Forelimb muscle (tissue), 1 donor: ENCODE measurements around the gene DYNC1LI1. TPM values are rescaled to one million over a fixed set of nuclear protein-coding genes. Genes with fewer than 3 reads are reported as not detected.
A peak's percentile ranks its signal among the peaks of the same experiment; 100 is the strongest.
"Not testable (repeated sequence)": the region's sequence is repeated elsewhere in the genome, so short reads cannot be mapped to it uniquely, and the experiment has no call there.

Experiments
- DNase-seq: peaks from one replicate; pipeline ENCODE4 v3.0.0-alpha.2; 2013; ENCODE audit warnings: low read depth
- polyA plus RNA-seq: library from polyadenylated mRNA; unstranded; fragments of 120-200 nt; gene quantifications from one replicate; pipeline ENCODE4 v1.2.1, GENCODE V29; 2013; ENCODE audit not compliant: insufficient read length

DYNC1LI1 gene
- polyA plus RNA-seq, 1 donor = 35.7 TPM

DNA sequence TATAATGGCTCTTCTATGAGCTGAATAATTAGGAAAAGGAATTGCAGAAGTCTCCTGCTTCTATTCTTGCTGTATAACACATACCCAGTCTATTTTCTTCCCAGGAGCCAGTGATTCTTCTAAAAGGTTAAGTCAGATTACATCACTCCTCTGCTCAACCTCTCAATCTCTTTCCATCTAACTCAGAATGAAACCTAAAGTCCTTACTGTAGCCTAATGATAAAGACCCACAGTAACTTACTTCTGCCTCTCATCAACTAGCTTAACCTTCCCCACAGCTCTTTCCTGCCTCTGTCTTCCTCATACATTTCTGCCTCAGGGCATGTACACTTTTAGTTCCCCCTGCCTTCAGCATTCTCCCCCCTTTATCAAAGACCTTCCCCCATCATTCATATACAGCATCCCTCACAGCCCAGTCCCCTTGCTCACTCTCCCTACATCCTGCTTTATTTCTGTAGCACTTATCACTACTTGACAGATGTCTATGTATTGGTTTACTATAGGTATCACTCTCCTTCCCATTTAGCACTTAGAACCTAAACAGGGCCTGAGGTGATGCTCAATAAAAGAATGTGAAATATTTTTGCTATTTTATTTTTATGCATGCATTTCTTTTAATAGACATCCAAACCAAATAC is 39.5 kb downstream of the DYNC1LI1 start:
- no peak for DNase-seq

DNA sequence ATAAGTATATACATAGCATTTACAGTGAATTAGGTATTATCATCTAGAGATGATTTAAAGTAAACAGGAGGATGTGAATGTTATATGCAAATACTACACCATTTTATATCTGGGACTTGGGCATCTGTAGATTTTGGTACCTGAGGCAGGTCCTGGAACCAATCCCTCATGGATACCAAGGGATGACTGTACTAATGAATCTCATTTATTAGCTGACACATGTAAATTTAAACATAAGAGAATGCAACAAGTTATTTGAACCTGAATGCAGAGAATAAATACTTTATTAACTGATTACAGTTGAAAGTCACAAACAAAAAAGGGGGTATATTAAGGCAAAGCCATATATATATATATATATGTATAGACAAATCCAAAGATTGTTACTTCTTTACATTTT is 44.9 kb downstream of the DYNC1LI1 start:
- no peak for DNase-seq

DNA sequence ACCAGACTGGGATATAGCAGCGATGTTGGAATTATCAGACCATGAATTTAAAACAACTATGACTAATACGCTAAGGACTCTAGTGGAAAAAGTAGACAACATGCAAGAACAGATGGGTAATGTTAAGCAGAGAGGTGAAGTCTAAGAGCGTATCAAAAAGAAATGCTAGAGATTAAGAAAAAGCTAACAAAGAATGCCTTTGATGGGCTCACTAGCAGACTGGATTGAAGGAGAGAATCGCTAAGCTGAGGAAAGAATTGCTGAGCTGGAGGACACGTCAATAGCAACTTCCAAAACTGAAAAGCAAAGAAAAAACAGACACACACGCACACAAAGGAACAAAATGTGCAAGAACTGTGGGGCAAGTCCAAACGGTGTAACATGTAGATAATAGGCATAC is 48.0 kb downstream of the DYNC1LI1 start:
- DNase-seq = no peak

DNA sequence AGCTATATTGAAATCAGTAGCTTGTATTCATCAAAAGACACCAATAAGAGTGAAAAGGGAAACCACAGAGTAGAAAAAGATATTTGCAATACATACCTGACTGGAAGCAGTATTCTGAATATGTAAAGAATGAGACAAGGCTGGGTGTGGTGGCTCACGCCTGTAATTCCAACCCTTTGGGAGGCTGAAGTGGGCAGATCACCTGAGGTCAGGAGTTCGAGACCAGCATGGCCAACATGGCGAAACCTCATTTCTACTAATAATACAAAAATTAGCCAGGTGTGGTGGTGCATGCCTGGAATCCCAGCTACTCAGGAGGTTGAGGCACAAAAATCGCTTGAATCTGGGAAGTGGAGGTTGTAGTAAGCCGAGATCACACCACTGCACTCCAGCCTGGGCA is 51.7 kb downstream of the DYNC1LI1 start:
- DNase-seq = not testable (repeated sequence)

DNA sequence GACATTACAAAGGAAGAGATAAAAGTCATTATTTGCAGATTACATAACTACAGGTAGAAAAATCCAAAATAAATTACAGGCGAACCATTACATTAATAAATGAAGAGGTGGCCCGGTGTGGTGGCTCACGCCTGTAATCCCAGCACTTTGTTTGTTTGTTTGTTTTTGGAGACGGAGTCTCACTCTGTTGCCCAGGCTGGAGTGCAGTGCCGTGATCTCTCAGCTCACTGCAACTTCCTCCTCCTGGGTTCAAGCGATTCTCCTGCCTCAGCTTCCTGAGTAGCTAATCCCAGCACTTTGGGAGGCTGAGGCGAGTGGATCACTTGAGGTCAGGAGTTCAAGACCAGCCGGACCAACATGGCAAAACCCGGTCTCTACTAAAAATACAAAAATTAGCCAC is 53.9 kb downstream of the DYNC1LI1 start:
- not testable (repeated sequence) for DNase-seq

DNA sequence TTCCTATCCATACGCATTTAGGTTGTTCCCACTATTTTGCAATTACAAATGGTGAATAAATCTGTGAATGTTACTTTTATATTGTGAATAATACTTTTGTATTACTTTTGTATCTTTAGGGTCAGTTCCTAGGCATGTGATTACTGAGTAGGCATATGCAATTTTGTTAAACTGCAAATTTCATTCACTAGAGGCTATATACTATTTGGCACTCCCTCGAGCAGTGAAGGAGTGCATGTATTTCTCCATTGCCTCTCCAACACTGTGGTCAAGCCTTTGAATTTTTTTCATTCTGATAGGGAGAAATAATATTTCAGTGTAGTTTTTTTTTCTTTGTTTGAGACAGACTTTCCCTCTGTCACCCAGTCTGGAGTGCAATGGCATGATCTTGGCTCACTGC is 59.7 kb downstream of the DYNC1LI1 start:
- no peak for DNase-seq

DNA sequence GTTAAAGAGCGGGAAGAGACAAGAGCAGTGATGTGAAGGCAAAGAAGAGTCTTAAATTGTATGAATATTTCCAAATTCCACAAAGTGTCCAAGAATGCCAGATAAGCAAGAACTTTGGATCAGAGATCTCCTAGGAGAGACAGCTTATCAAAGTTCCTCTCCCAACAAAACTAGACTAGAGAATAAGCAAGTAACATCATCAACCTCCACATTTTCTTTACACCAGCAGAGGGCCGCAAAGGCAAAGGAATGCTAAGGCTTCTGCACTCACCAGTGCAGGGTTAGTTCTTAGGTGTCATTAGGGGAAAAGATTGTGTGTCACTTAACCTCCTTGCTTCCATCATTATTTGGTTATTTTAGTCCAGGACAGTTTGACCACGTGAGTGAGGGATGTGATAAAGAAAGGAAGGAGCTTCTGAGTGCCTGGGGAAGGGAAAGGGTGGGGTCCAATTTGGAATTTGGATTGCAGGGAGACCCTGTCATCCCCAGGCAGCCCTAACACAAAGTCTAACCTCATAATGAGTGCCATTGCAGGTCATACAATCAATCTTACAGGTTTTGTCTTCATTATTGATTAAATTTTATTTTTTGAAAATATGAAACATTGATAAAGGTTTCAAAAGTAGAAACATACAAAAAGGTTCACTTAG is 60.5 kb downstream of the DYNC1LI1 start:
- peak; percentile 64 for DNase-seq

DNA sequence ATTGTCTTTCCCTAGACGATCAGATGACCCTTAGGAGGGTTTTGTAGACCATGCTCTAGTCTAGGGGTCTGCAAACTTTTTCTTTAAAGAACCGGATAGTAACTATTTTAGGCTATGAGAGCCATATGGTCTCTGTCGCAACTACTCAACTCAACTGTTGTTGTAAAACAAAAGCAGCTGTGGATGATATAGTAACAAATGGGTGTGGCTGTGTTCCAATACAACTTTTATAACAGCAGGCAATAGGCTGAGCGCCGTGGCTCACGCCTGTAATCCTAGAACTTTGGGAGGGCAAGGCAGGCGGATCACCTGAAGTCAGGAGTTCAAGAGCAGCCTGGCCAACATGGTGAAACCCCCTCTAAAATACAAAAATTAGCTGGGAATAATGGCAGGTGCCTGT is 61.9 kb downstream of the DYNC1LI1 start:
- DNase-seq = peak; percentile 55

DNA sequence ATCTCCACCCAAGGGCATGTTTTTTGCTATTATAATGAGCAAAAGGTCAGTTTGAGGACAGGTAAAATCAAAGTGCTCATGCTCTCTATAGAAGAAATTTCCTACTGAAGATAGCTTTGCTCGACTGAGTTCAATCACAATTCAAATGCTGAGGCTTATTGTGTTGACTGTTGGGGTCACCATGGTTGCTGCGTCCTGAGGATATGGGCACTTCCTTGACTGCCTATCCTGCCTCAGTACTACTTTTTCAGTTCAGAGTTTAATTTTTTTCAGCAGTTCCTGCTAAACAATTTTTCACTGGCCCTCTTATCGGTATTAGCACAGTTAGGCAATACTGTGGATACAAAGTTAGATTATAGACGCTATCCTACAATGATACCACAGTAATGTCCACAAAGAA is 64.2 kb downstream of the DYNC1LI1 start:
- DNase-seq = no peak

DNA sequence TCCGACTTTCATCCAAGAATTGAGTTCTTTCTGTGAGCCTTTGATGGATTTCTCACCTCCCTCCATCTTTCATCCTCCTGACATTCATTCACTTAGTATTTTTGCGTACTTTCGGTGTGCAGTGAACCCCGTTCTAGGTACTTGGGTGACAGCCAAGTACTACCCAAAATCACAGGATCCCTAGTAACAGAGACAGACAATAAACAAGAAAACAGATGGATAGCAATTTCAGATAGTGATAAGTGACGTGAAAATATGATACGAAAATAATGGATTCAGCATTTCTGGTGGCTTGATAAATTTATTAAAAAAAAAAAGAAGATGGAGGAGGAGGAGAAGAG is 67.7 kb downstream of the DYNC1LI1 start:
- DNase-seq = no peak

DNA sequence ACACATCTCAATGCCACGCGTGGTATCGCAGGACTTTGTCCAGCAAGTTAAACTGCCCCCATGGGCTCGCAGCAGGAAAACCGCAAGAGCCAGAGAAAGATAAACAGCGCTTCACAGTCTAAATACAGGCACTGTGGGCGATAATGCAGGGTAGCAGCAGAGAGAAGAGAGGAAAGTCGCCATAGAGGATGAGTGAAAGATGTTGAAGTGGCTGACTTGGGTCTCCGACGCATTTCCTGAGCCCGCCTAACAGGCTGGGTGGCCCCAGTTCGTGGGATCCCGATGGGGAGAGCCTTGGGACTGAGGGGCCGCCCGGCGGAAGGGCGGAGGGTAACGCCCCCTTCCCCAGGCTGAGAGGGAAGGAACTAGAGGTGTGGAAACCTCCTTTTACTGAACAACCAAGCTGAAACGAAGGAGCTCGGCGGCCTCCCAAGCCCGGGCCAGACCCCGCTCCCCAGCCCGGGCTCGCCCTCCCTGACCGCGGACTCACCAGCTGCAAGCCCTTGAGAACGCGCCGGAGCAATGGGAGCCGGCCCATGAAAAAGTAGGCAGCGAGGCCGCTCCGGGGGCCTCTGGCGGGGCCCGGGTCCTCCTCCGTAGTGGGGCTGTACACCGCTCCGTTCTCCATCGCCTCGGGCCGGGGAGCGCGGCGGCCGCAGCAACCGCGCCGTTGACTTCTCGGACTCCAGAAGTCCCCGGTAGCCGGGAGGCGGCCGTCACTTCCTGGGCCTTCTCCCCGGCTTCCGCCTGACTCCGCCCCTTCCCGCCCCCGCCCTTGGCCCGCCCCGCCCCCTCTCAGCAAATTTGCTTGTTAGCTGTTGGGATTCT is 68.3 kb downstream of the DYNC1LI1 start, which contains the start of gene CMTM6:
CMTM6 (minus strand) TSS at position 735 of the 828 bp plus-strand sequence; CDS start at position 628, 107 bp downstream.
- peak; percentile 59 for DNase-seq

DNA sequence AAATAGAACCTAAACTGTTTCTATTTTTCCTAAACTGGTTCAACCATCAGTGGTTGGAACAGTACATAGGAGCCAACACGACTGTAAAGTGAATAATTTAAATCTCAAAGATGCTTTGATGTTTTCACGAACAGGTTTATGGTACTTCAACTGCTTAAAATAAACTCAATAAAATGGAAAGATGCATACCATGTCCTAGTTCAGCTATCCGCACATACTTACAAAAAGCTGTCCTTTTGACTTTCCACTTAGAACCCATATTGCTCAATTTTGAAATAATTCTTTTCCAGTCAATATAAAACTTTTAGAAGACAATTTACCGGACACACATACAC is 68.9 kb downstream of the DYNC1LI1 start:
- DNase-seq = no peak

DNA sequence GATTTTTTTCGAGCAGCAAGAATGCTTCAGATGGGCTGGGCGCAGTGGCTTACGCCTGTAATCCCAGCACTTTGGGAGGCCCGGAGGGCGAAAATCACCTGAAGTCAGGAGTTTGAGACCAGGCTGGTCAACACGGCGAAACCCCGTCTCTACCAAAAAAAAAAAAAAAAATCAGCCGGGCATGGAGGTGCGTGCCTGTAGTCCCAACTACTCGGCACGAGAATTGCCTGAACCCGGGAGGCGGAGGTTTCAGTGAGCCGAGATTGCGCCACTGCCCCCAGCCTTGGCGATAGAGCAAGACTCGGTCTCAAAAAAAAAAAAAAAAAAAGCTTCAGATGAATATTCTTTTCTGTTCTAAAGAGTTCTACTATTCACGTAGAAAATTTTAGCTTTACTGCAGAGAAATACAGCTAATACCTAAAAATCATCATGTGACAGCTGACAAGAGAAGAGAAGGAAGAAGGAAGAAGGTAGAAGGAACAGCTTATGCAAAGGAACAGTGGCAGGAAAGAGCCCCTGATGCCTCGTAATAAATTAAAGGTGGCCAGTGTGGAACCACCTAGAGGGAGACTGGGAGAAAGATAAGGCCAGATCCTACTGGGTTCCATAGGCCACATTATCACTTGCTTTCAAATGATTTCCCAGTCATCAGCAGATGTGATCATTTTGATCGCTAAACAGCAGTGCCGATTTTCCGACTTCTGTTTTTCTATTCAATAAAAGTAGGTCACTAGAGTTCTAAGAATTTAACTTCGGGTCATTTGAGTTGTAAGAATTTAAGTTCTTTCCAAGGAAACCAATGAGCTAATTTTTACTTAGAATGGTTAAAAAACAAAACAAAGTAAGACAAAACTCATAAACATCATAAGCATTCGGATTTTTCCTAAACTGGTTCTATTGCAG is 69.5 kb downstream of the DYNC1LI1 start:
- no peak for DNase-seq

DNA sequence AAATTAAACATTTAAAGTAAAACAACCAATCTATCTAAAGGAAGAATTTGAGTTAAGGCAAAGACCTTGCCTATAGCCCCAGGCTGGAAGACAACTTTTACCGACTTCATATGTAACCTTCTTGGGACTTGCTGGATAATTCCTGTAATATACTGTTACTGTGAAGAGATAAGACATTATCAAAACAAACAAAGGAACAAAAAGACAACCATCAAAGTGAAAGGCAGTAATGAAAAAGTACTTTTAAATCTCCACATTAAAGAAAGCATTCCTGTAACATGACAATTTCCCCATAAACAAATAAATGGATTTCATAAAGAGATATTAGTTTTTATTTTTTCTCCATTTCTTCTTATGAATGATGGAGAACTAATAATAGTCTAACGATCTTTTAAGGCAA is 70.4 kb downstream of the DYNC1LI1 start:
- no peak for DNase-seq

DNA sequence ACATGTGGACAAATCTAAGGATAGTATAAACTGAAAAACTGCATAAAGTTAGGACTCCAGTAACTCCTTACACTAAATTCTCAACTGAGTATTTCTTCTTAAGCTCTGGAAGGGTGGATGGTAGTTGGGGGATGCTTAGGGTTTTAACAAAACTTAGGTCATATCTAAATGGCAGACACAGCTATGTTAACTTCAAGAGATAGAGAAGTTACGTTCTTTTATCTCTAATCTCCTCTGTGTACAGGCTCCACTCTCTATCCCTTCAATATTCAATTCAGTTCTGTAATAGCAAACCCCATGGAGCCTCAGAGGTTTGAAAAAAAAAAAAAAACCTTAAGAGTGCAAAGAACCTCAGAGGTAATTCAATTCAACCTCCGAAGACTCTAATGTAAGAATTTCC is 71.1 kb downstream of the DYNC1LI1 start:
- DNase-seq = no peak

DNA sequence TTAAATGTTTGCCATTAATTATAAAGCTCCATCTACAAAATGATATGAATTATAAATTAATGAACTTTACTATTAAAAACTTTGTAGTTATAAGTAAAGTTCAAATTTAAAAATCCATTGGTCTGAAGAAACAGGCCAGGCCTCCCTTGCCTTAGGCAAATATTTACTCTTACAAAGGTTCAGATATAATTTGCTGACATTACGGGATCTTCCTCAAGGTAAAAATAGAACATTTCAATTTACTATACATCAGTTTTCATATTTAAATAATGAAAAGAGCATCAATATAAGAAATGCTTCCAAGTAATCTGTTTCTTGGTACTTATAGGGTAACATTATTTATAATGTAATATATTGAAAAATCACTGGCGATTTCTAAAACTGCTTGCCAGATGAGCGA is 71.7 kb downstream of the DYNC1LI1 start:
- DNase-seq = no peak

DNA sequence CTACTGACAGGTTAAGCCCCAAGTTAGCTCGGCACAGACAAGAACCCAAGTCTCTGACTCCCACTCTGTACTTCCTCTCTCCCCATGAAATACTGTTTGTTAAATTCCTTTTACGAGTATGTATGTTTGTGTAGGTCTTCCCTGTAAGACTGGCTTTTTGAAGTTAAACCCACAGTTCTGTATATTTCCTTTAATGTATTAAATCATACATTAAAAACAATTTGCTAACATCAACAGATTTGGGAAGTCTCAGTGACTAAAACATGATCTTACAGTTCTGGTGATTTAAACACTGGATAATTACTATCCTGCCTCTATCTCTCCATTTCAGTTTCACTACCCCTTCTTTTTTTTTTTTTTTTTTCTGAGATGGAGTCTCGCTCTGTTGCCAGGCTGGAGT is 72.4 kb downstream of the DYNC1LI1 start:
- DNase-seq = no peak

DNA sequence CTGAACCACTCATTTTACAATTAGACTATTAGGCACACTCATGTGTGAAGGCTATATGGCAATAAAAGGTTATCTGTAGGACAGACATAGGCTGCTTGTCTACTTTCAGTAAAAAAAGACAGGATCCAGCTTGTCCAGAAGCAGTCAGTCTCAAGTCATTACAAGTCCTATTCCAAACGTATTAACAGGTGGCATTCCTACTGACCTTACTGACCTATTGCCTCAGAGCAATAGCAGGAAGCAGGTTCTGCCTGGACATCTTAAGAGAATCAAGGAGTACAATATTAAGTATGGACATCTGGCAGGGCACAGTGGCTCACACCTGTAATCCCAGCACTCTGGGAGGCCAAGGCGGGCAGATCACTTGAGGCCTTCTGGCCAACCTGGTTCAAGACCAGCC is 75.0 kb downstream of the DYNC1LI1 start:
- no peak for DNase-seq

DNA sequence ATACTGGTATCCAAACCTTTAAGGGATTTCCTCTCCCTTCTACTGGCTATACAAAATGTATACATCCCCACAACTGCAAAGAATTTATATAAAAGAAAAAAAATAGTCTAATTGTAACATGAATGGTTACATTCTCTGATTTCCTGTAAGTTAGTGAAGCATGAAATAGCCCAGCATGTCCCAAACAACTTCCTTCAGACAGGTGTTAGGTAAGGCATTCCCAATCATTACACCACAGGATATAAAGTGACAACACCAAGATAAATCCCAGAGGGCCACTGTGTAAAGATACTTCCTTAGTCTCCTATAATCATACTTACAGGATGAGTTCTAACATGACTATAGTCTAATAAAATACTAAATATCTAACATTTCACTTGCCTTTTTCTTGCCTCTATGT is 75.6 kb downstream of the DYNC1LI1 start:
- DNase-seq = no peak

DNA sequence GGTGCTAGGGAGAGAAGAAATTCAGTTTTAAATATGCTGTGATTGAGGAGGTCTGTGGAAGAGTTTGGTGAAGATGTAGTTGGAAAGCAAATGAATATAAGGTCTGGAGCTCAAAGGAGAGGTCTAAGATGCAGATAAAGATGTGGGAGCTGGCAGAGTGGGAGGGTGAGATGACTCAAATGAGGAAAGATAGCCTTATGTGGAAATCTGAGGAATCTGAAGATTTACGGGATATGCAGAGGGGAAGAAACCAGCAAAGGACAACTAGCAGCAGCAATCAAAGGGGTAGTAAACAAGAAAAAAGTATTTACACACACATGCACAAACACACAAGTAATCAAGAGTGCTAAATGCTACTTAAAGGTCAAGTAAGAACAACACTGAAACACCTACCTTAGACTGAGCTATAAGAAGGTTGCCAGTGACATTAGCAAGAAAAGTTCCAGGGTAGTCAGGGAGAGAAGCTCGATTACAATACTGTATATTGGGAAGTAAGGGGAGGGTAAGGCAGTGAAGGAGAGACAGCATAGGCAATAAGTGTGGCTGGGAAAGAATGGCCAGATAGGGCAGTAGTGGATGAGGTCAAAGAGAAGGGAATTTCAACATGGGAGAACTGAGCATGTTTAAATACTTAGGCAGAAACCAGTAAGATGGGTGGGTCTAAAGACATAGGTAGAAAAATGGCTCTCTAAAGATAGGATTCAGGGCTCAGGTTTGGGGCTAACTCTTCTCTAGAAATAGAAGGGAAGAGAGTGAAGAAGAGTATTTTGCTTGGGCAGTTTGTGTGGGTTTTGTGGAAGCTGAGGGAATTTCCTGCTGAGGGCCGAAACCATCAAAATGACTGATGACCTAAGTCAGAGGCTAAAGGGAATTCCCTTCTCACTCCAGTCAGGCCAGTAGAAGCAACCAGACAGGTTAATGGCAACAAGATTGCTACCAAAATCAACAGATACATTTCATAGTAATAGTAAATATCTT is 76.9 kb downstream of the DYNC1LI1 start:
- DNase-seq = no peak
